Pulmonary artery endothelial cell (primary cell): ENCODE data around the gene ACTL7A. TPM values are rescaled to one million over a fixed set of nuclear protein-coding genes. Genes with fewer than 3 reads are reported as not detected.
"Not testable (repeated sequence)": the region's sequence is repeated elsewhere in the genome, so short reads cannot be mapped to it uniquely, and the experiment has no call there.

ENCODE experiments used
- DNase-seq: peaks from one replicate; pipeline ENCODE4 v3.0.0-alpha.2; 2011; ENCODE audit warnings: low read depth, low spot score
- total RNA-seq: library from RNA; depleted of rRNA; stranded (reverse); fragments of >200 nt; gene quantifications from 2 replicates; pipeline ENCODE4 v1.2.3, GENCODE V29; 2014

Gene ACTL7A
- total RNA-seq, 1 donor from 2014 or later: not detected

DNA sequence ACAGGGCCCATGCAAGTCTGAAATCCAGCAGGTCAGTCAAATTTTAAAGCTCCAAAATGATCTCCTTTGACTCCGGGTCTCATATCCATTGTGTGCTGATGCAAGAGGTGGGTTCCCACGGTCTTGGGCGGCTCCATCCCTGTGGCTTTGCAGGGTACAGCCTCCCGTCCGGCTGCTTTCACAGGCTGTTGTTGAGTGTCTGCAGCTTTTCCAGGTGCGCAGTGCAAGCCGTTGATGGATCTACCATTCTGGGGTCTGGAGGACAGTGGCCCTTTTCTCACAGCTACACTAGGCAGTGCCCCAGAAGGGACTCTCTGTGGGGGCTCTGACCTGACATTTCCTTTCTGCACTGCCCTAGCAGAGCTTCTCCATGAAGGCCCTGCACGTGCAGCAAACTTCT is 13.8 kb upstream of the ACTL7A start:
- DNase-seq: not testable (repeated sequence)

DNA sequence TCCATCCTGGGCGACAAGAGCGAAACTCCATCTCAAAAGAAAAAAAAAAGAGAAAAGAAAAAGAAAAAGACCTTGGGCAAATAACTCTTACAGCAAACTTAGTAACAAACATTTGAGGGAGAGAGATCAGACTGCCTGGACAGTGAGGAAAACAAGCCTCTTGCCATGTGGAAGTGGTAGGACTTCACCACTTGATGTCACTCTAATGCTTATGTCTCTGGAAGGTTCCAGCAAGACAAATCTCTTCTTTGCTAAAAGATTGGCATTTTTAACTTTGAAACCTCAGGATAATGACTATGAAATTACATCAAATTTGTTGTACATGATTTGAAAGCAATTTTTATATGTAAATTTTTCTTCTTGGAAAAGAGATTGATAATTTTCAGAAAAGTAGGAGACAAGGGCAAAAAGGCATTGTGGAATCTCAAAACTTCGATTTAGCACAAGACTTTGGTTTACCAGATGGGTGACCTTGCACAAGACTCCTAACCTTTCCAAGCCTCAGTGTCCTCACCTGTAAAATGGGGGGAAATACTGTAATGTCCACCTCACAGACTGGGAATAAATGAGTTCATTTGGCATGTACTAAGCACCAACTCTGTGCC is 11.7 kb upstream of the ACTL7A start:
- DNase-seq: no peak

DNA sequence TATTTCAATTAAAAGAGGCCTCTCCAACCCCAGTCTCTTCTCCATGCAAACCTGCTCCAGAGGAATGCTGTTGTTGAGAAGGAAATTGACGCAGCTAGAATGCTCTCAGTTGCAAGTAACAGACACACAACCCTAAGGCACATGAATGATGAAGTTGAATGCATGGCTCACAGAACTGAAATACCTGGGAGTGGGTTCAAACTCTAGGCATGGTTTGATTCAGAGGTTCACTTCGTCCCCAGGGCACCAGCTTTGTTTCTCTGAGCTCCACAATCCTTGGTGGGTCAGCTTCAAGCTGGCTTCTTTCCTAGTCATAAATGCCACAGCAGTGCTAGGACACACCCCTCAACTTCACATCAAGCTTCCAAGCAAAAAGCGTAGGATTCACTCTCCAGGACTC is 10.9 kb upstream of the ACTL7A start:
- DNase-seq: no peak

DNA sequence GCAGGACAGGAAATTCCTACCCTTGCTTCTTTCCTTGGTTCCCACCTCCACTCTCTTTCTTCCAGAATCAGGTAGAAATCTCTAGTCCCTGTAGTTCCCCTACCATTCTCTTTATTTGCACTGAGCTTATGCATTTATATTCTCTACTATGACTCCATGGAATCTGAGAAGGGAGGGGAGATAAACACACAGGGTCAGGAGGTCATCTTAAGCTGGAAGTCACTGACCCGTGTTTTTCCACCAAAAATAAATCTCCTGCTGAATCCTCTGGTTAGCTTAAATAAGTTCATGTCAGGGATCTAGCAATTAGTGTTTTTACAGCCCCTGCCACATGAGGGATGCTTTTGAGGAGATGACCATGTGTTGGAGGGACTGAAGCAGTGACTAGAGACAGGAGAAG is 10.0 kb upstream of the ACTL7A start:
- DNase-seq: no peak

DNA sequence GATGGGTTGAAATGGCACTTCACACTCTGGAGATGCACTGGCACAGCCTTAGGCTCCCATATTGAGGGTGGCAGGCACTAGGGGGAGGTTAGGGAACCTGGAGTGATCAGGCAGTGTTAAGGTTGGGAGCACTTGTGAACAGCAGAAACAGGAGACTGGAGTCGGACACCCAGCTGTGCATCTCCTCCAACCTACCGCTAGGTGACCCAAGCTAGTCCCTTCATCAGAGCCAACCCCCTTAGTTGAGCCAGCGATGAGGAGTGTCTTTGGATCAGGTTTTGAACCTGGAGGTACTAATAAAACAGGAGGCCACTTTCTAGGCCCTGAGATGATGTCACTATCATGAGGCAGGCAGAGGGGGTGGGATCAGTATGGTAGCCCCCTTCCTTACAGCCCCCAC is 8.0 kb upstream of the ACTL7A start:
- DNase-seq: no peak

DNA sequence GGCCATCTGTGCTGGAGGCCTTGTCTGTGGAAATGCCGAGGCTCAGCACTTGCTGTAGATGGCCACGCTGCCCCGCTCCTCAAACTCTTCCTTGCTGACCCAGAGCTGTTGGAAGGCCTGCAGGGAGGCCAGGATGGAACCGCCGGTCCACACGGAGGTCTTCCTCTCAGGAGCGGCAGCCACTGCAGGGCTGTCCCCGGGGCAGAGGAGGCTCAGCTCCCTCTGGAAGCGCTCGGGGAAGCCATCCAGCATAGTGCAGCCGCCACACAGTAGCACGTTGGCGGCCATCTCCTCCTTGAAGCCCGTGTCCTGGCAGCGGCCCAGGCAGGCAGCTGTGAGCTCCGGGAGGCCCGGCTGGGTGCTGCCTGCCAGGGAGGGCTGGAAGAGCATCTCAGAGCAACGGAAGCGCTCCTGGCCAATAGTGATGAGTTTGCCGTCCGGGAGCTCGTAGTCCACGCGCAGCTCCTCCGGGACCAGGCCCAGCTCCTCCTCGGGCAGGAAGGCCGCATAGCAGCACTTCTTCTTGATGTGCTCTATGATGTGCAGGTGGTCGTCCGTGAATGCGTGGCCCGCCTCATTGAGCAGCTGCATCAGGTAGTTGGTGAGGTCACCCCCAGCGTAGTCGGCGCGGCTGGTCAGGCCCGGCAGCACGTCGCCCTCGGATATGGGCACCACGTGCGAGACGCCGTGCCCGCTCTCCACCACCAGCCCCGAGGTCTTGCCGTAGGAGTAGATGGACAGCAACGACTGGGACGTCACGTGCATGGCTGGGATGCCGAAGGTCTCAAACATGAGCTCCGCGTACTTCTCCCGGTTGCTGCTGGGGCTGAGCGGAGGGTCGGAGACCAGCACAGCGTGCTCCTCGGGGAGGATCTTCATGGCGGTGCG is 7.2 kb upstream of the ACTL7A start:
- no peak for DNase-seq

DNA sequence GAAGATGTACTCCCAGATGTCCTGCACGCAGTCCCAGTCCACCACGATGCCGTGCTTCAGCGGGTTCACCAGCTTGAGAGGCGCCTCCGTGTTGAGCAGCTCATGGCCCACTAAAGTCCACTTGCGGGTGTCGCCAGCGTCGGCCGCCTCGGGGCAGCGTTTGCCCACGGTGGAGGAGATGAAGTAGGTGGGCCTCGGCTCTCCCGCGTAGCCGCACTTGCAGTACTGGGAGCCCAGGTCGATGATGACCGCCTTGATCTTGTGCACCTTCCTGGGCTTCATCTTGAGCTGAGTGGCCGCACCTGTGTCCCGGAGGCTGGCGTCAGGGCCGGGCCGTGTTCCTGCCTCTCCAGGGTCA is 6.6 kb upstream of the ACTL7A start:
- DNase-seq: no peak

DNA sequence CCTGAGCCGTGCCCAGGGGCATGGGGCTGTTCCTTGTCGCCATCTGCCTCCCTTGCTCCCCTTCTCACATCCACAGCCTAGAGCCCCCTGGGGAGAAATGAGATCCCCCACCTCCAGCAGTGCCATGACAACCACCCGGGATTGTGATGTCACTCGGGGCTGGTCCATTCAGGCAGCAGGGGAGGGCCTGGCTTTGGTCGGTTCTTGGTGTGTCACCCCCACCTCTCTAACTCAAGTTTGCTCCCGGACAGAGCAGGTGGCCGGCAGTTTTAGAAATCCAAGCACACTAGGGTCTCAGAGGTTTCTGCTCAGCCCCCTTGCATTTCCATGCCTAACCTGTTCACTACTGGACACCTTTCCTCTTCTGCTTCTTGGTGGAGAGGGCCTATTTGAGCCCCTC is 6.2 kb upstream of the ACTL7A start, which contains the start of gene ACTL7B:
TSS of gene ACTL7B (minus strand) at position 99 of the 400 bp plus-strand sequence. CDS start at position 43, 56 bp downstream.
- DNase-seq: no peak

DNA sequence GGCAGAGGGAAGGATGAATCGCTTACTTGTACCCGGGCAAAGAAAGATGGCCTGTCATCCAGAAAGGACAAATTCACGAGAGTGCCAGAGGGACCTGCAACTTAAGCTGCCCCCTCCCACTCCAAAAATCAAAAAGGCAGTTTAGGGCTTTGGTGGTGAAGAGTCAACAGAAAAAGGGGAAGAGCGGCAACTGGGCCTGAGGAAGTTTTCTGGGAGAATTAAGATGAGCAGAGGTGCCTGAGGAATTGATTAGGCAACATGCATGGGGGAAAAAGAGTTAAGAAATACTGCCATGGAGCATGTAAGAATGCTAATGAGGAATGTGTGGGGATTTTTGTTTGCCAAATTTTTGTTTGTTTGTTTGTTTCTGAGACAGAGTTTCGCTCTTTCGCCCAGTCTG is 4.5 kb upstream of the ACTL7A start:
- DNase-seq: no peak

DNA sequence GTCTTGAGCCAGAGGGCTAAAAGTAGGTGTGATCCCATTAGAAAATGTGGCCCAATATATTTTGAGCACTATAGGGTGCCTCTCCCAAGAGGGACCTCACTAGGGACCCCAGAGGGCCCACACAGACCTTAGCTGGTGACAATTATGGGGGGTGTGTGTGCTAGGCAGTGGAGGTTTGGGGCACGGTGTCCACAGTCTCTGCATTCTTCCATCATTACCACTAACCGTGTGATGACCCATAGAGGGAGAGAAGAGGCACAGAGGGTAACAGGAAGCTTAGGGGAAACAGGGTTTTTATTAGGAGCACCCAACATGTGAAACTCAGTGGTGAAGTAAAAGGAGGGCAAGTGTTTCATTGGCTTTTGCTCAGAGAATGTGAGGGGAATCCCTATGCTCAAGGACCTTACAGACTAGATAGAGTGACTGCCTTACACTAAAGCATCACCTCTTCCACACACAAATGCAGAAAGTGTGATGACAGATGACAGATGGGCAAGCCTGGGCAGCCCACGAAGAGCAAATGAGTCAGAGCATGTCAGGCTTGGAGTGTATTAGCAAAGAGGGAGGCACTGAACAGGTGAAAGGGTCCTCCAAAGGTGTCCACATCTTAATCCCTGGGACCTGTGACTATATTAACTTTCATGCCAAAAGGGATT is 2.5 kb upstream of the ACTL7A start:
- no peak for DNase-seq

DNA sequence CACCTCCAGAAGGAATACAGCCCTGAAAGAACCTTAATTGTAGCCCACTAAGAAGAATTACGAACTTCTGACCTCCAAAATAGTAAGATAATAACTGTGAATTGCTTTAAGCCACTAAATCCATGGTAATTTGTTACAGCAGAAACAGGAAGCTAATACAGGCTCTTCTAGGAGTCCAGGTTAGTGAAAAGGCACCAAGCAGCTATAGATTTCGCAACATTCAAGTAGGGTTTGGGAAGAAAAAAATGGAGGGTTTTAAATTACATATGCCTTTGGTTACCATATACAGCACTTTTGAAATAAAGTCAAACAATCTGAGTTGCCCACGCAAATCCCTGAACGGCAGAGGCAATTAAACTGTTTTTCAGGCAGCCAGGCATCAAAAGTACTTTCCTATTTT is 1.7 kb upstream of the ACTL7A start:
- DNase-seq: no peak

DNA sequence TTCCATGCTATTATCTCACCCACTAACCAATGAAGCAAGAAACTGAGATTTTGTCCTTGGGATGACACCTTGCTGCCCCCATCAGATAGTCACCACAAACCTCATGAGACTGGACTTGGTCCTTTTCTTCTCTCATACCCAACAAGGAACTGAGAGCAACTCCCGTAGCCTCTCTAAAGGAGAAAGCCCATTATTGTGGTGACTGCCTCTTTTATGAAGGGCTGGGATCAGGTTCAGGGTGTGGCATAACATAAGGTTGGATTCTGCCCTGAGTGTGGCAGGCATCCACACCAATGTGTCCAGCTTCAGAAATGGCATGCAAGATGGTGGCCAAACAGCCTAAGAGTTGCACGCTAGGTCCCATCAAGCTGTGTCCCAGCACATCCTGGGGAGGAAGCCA is 1.3 kb upstream of the ACTL7A start:
- no peak for DNase-seq

DNA sequence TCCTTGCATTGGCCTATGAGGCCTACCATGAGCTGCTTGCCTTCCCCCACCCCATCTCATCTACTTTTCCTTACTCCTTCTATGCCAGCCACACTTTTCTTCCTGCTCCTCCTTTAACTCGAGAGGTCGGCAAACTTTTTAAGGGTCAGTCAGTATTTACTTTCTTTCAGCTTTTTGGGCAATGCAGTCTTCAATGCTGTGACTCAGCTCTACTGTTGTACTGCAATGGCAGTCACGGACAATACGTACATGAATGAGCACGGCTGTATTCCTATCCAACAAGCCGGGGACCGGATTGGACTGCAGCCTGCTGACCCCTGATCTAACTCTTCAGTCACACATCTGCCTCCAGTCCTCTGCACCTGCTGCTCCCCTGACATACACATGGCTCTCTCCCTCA is 602 bp upstream of the ACTL7A start:
- DNase-seq: no peak

DNA sequence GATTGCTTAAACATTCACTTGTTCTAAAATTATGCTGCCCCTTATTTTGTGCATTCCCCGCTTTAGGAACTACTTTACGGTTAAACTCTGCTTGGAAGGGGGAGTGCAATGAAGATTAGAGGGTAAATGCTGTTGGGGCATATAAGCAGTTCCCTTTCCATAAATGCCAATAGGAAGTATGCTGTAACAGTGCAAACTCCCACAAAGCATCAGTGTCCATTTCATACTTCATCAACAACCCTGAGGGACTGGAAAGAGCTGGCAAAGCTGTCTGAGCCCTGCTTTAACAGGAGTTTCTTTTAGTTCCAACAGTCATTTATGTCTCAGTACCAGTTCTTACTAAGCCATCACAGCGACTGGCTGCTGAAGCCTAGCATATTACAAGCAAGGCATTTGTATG is 1.8 kb downstream of the ACTL7A start:
- DNase-seq: no peak

DNA sequence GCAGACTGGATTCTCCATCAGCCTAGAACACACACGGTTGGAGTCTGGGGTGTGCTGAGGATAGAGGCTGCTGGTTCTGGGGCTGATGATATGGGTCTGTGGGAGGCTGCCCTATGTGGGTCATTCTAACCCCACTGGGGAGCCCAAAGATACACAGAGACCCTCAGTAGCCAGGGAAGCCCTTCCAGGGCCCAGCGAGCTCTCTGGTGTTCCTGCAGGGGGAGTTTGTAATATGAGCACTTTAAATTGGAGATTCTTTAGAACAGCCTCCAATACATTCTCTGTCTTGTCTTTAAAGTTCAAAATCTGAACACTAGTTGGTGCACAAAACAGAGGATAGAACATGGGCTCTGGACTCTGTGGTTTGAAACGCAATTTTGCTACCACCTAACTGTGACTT is 2.4 kb downstream of the ACTL7A start:
- DNase-seq: no peak

DNA sequence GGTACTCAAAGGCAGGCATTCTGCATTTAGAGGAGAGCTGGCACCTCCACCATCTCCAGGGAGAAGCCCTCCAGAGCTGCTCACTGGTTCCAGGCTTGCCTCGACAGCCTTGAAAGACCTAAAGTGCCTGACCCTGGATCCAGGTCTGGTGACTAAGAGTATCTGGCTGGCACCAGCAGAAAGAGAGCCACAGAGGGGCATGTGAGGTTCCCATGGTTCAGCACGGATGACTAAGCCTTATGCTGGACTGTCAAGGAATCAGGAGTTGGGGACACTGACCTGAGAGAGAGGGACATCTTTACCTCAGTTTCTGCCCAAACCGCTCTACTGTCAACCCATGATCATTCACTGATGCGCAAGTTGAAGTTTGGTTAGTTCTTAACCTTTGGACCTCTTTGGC is 3.0 kb downstream of the ACTL7A start:
- no peak for DNase-seq

DNA sequence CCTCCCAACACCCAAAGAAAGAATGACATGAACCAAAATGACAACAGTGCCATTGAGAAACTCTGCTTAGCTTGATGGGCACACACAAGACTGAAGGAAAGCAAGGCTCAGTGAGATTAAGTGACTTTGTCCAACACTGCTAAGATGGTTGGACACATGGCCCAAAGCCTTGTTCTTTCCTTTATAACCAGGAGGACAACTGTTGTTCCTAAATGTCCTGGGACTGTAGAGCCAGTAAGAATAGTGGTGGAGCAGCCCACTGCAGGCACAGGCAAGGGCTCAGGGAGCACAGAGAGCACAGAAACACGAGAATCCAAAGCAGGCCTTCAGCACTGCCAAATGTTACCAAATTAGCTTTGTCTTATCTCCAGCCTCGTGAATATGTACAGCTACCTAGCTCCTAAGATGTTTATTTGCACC is 3.9 kb downstream of the ACTL7A start:
- no peak for DNase-seq

DNA sequence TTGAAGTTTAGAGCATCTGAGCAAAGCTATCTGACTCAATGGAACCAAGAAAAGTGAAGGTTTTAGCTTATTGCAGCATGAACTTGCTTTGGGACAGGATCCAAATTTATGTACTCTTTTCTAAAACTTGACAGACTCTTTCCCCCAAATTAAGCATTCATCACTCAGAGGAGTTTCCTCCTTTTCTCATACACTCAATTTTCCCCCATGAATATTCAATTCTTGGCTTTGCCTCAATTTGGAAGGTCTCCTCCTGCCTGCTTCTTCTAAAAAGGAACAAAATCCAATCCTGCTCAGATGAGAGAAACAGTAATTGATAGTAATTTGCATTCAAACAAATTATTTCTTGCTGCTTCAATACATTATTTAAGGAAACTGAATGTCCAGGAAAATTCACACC is 5.0 kb downstream of the ACTL7A start:
- DNase-seq: no peak

DNA sequence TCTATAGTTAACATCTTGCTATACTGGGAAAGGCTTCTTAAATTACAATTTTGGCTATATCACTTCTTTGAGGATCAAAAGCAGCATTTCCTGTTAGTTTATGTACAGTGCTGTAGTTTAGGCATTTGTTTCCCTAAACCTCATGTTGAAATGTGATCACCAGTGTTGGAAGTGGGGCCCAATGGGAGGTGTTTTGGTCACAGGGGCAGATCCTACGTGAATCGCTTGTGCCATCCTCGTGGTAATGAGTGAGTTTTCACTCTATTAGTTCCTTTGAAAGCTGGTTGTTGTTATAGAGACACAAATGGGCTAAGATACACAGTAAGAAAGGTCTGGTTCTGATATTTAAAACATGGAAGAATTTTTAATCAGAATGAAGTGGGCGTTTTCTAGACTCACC is 5.8 kb downstream of the ACTL7A start:
- DNase-seq: no peak

DNA sequence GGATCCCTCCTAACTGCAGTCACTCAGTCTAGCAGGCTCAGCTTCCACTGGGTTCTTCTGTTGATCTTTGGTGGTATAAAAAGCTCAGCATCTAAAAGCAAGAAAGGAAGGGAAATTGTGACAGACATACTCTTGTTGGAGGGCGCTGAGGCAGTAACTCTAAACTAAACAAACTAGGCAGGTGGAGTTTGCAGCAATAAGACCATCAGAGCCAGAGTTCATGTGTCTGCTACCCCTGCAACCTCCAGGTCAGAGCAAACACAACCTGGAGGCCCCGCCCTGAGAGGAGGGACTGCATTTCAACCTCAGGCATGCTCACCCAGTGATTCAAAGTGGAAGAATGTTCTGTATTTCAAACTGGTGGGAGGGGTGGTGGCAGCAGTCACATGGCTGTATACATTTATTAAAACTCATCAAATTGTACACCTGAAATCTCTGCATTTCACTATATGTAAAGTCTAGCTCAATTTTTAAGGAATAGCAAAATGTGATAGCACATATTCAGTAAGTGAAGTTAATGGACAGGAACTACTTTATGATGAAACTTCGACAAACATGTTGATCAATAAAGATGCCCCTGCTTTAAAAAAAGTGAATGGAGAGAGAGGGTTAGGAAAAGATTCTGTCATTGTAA is 7.1 kb downstream of the ACTL7A start:
- no peak for DNase-seq

DNA sequence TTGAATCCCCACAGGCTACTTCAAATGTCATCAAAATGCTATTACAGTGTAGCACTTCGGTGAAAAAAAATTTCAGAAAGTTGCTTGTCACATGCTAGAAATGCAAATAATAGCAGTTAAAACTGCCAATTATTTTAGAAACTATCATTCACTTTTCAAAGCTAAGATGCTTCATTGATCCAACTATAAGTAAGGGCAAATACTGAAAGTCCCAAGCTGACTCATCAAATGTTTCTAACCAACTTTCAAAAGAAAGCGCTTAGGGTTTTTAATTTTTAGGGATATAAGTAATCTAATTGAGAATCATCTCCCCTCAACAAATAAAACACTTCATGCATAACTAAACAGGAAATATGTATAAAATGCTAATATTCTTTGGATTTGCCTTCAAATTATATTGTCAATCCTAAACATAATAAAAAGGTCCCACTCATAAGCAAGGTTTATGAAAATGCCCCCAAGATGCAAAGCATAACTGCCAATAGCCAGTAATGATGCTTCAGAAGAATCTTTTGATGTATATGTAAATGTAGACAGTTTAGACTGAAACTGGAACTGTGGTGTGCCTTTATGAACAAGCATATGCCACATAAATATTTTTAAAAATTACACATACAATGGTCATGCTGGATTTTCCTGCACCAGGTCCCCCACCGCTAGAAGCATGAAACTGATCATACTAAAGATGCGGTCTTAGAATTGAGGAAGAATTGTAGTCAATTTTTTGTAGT is 12.2 kb downstream of the ACTL7A start:
- no peak for DNase-seq
